GM12878 (cell line): ENCODE measurements around the gene DIAPH1.

Source experiments
- CEBPB ChIP-seq, 2 experiments: fragments of 150-350 bp in 1 of 2; IDR thresholded peaks; 2 replicates each; pipeline ENCODE4 v1.6.1; 2012 to 2014; ENCODE audit warnings: low read depth in 2 of 2, low read length in 2 of 2, borderline replicate concordance in 1 of 2, inconsistent platforms in 1 of 2
- SUPT20H ChIP-seq: IDR thresholded peaks from 2 replicates; pipeline ENCODE4 v1.6.1; 2011; ENCODE audit warnings: low read depth, mild to moderate bottlenecking, low read length, moderate library complexity, borderline replicate concordance; ENCODE audit not compliant: control insufficient read depth
- TAF1 ChIP-seq: IDR thresholded peaks from 2 replicates; pipeline ENCODE4 v1.6.1; 2011; ENCODE audit warnings: mild to moderate bottlenecking, low read depth, low read length, borderline replicate concordance
- TF ChIP-seq, protein P1 (sequence below): IDR thresholded peaks from 2 replicates; pipeline ENCODE4 v1.6.1; 2012; ENCODE audit warnings: mild to moderate bottlenecking, low read depth, low read length
- TF ChIP-seq, protein P2 (sequence below): fragments of 450-650 bp; IDR thresholded peaks from 2 replicates; pipeline ENCODE4 v1.6.1; 2018; ENCODE audit warnings: borderline replicate concordance, mild to moderate bottlenecking; ENCODE audit not compliant: partially characterized antibody
- TF ChIP-seq, protein P3 (sequence below): IDR thresholded peaks from 2 replicates; pipeline ENCODE4 v1.6.1; 2012; ENCODE audit warnings: low read depth, low read length, improper control_type of control experiment

DNA sequence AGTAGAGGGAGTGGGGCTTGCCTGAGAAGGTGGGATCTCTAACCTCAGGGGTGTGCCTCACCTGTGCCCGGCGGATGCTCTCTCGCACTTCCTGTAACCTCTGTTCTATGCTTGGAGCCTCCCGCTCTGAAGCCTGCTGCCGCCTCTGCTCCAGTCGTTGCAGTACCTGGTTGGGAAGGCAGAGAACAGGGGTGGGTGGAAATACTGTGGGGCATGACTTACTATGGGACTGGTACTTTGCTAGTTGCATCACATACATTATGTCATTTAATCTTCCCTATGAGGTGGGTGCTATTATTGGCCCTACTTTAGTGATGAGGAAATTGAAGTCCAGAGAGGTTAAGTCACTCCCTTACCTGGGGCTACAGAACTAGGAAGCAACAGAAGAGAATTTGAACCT lies 27.2 kb upstream of the DIAPH1 start:
- TF ChIP-seq, protein P1, sequence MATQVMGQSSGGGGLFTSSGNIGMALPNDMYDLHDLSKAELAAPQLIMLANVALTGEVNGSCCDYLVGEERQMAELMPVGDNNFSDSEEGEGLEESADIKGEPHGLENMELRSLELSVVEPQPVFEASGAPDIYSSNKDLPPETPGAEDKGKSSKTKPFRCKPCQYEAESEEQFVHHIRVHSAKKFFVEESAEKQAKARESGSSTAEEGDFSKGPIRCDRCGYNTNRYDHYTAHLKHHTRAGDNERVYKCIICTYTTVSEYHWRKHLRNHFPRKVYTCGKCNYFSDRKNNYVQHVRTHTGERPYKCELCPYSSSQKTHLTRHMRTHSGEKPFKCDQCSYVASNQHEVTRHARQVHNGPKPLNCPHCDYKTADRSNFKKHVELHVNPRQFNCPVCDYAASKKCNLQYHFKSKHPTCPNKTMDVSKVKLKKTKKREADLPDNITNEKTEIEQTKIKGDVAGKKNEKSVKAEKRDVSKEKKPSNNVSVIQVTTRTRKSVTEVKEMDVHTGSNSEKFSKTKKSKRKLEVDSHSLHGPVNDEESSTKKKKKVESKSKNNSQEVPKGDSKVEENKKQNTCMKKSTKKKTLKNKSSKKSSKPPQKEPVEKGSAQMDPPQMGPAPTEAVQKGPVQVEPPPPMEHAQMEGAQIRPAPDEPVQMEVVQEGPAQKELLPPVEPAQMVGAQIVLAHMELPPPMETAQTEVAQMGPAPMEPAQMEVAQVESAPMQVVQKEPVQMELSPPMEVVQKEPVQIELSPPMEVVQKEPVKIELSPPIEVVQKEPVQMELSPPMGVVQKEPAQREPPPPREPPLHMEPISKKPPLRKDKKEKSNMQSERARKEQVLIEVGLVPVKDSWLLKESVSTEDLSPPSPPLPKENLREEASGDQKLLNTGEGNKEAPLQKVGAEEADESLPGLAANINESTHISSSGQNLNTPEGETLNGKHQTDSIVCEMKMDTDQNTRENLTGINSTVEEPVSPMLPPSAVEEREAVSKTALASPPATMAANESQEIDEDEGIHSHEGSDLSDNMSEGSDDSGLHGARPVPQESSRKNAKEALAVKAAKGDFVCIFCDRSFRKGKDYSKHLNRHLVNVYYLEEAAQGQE, result no peak
- TF ChIP-seq, protein P2, sequence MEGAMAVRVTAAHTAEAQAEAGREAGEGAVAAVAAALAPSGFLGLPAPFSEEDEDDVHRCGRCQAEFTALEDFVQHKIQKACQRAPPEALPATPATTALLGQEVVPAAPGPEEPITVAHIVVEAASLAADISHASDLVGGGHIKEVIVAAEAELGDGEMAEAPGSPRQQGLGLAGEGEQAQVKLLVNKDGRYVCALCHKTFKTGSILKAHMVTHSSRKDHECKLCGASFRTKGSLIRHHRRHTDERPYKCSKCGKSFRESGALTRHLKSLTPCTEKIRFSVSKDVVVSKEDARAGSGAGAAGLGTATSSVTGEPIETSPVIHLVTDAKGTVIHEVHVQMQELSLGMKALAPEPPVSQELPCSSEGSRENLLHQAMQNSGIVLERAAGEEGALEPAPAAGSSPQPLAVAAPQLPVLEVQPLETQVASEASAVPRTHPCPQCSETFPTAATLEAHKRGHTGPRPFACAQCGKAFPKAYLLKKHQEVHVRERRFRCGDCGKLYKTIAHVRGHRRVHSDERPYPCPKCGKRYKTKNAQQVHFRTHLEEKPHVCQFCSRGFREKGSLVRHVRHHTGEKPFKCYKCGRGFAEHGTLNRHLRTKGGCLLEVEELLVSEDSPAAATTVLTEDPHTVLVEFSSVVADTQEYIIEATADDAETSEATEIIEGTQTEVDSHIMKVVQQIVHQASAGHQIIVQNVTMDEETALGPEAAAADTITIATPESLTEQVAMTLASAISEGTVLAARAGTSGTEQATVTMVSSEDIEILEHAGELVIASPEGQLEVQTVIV, result no peak
- no peak for TF ChIP-seq SUPT20H
- no peak for TF ChIP-seq TAF1
- TF ChIP-seq CEBPB (IDR thresholded peaks at IDR 0.05; ENCODE audit: borderline replicate concordance in 1 of 2, low read depth in 2 of 2, low read length in 2 of 2), result no peak
- TF ChIP-seq, protein P3, sequence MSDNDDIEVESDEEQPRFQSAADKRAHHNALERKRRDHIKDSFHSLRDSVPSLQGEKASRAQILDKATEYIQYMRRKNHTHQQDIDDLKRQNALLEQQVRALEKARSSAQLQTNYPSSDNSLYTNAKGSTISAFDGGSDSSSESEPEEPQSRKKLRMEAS, result no peak
